ENCODE data around the gene CTNNAL1. TPM values are rescaled to one million over a fixed set of nuclear protein-coding genes. Genes with fewer than 3 reads are reported as not detected.

CTNNAL1 gene
- total and polyA plus RNA-seq, 10 donors = 14.6 to 43.2 (median 36.3) TPM

DNA sequence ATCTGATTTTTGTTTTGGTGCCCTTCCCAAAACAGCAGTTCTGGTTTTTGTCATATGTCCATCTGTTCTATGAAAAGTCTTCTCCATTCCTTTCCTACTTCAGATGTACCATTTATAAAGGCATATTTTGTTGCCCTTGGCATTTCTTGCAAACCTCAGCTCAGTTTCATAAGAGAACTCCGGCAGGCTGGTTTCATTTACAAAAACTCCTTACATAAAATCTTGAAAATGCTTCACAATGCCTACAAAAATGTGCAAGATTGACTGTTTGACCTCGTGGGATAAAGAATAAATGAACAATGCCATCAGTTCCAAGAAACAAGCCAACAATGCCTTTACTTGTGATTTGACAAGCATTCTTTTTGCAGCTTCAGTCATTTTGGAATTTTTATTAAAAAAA lies 39.1 kb upstream of the CTNNAL1 start:
- DNase-seq = no peak
- Histone ChIP-seq H3K4me3 (no peak overlapping the region), H3K27me3 (replicated peaks in 1 of 7) (no peaks in the 10 kb centered on the region), H3K27ac (no peak overlapping the region), H3K9me3 (no peaks in the 10 kb centered on the region), H3K4me1 (no peaks in the 10 kb centered on the region), H3K36me3 (peaks cover 2 to 100% (median 80%) of the 10 kb centered on the region in 6 donors)
- TF ChIP-seq POLR2A (IDR thresholded peaks at IDR 0.05) (no peak), POLR2AphosphoS5 (IDR thresholded peaks at IDR 0.05) (no peak)
- TF ChIP-seq, protein P1, sequence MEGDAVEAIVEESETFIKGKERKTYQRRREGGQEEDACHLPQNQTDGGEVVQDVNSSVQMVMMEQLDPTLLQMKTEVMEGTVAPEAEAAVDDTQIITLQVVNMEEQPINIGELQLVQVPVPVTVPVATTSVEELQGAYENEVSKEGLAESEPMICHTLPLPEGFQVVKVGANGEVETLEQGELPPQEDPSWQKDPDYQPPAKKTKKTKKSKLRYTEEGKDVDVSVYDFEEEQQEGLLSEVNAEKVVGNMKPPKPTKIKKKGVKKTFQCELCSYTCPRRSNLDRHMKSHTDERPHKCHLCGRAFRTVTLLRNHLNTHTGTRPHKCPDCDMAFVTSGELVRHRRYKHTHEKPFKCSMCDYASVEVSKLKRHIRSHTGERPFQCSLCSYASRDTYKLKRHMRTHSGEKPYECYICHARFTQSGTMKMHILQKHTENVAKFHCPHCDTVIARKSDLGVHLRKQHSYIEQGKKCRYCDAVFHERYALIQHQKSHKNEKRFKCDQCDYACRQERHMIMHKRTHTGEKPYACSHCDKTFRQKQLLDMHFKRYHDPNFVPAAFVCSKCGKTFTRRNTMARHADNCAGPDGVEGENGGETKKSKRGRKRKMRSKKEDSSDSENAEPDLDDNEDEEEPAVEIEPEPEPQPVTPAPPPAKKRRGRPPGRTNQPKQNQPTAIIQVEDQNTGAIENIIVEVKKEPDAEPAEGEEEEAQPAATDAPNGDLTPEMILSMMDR (IDR thresholded peaks at IDR 0.05 in 8 of 11, conservative IDR thresholded peaks at IDR 0.05 in 3 of 11) = no peak
- intact Hi-C loops (cut with DNase I; ENCODE audit: low total_unique reads) = no loop called here
- WGBS, 5 donors = 68 to 86% (median 81%) methylated on average over 2 of the region's 2 CpGs

GRCh38 chr9:109051733-109052132 lies 38.4 kb upstream of the CTNNAL1 start:
- Histone ChIP-seq H3K27ac (no peak overlapping the region), H3K4me1 (no peaks in the 10 kb centered on the region), H3K4me3 (no peak overlapping the region), H3K27me3 (replicated peaks in 1 of 7) (no peaks in the 10 kb centered on the region), H3K9me3 (no peaks in the 10 kb centered on the region), H3K36me3 (peaks cover 2 to 100% (median 77%) of the 10 kb centered on the region in 6 donors)
- no peak for DNase-seq
- TF ChIP-seq, protein P1 (IDR thresholded peaks at IDR 0.05 in 8 of 11, conservative IDR thresholded peaks at IDR 0.05 in 3 of 11) = no peak
- TF ChIP-seq POLR2A (IDR thresholded peaks at IDR 0.05) = no peak
- no peak for TF ChIP-seq POLR2AphosphoS5 (IDR thresholded peaks at IDR 0.05)
- intact Hi-C loops (cut with DNase I; ENCODE audit: low total_unique reads) = no loop called here
- WGBS, 5 donors = 86 to 100% (median 94%) methylated on average over 1 of the region's 1 CpG

GRCh38 chr9:109050444-109050843 lies 37.1 kb upstream of the CTNNAL1 start:
- Histone ChIP-seq H3K36me3 (peaks cover 2 to 100% (median 74%) of the 10 kb centered on the region in 6 donors), H3K4me3 (no peak overlapping the region), H3K27me3 (replicated peaks in 1 of 7) (no peaks in the 10 kb centered on the region), H3K9me3 (no peaks in the 10 kb centered on the region), H3K4me1 (no peaks in the 10 kb centered on the region), H3K27ac (no peak overlapping the region)
- TF ChIP-seq POLR2AphosphoS5 (IDR thresholded peaks at IDR 0.05) (no peak), POLR2A (IDR thresholded peaks at IDR 0.05) (no peak)
- TF ChIP-seq, protein P1 (IDR thresholded peaks at IDR 0.05 in 8 of 11, conservative IDR thresholded peaks at IDR 0.05 in 3 of 11) = no peak
- 80 to 81% (median 81%) methylated on average over 7 of the region's 7 CpGs for WGBS, 5 donors
- intact Hi-C loops (cut with DNase I; ENCODE audit: low total_unique reads) = no loop called here
- DNase-seq = no peak

GRCh38 chr9:109048822-109049221 lies 35.5 kb upstream of the CTNNAL1 start:
- H3K27me3 ChIP-seq (replicated peaks in 1 of 7) = no peaks in the 10 kb centered on the region
- TF ChIP-seq POLR2AphosphoS5 (IDR thresholded peaks at IDR 0.05) (no peak), POLR2A (IDR thresholded peaks at IDR 0.05) (no peak)
- TF ChIP-seq, protein P1 (IDR thresholded peaks at IDR 0.05 in 8 of 11, conservative IDR thresholded peaks at IDR 0.05 in 3 of 11) = no peak
- H3K4me3 ChIP-seq = no peak overlapping the region
- intact Hi-C loops (cut with DNase I; ENCODE audit: low total_unique reads) = no loop called here
- no peak overlapping the region for H3K27ac ChIP-seq
- WGBS, 5 donors = 94 to 97% (median 96%) methylated on average over 3 of the region's 3 CpGs
- no peak for DNase-seq
- peaks cover 2 to 100% (median 69%) of the 10 kb centered on the region in 6 donors for H3K36me3 ChIP-seq
- no peaks in the 10 kb centered on the region for H3K9me3 ChIP-seq
- no peaks in the 10 kb centered on the region for H3K4me1 ChIP-seq

Data from spleen (tissue), 11 donors.